HG03354 (cell line): ENCODE measurements around the gene PRM1.
A peak's percentile ranks its signal among the peaks of the same experiment; 100 is the strongest.

Source experiments
- ATAC-seq: cut with Tn5 transposase; IDR thresholded peaks from one replicate; pipeline ENCODE4 v1.9.1; 2021; ENCODE audit warnings: mild to moderate bottlenecking; ENCODE audit not compliant: unreplicated experiment, poor library complexity, severe bottlenecking

The PRM1 gene

DNA sequence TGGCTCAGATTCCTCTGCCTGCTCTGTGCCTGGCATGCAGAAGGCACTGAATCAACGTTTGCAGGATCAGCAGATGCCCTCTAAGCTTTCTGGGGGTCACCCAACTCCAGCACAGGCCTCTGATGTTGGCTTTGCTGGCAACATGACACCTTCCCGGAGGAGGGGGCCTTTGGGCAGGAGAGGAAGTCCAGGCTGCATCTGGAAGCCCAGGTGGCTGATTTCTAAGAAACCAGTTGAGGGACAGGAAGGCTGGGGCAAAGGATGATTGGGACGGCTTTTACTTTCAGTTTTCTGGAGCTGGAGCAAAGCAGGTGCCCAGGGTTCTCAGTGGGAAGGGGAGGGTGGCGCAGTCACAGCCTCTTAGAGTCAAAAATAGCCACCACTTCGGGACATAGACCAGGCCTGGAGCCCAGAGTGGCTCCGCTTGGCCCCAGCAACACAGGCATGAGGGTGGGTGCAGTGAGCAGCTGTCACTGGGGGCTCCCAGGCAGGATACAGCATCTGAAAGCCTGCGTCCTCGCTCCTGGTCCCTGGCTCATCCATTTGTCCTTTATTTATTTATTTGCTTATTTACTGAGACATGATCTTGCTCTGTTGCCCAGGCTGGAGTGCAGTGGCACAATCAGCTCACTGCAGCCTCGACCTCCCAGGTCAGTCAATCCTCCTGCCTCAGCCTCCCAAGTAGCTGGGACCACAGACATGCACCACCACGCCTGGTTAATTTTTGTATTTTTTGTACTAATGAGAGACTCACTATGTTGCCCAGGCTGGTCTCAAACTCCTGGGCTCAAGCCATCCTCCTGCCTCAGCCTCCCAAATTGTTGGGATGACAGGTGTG is 40.3 kb downstream of the PRM1 start:
- no peak for ATAC-seq

DNA sequence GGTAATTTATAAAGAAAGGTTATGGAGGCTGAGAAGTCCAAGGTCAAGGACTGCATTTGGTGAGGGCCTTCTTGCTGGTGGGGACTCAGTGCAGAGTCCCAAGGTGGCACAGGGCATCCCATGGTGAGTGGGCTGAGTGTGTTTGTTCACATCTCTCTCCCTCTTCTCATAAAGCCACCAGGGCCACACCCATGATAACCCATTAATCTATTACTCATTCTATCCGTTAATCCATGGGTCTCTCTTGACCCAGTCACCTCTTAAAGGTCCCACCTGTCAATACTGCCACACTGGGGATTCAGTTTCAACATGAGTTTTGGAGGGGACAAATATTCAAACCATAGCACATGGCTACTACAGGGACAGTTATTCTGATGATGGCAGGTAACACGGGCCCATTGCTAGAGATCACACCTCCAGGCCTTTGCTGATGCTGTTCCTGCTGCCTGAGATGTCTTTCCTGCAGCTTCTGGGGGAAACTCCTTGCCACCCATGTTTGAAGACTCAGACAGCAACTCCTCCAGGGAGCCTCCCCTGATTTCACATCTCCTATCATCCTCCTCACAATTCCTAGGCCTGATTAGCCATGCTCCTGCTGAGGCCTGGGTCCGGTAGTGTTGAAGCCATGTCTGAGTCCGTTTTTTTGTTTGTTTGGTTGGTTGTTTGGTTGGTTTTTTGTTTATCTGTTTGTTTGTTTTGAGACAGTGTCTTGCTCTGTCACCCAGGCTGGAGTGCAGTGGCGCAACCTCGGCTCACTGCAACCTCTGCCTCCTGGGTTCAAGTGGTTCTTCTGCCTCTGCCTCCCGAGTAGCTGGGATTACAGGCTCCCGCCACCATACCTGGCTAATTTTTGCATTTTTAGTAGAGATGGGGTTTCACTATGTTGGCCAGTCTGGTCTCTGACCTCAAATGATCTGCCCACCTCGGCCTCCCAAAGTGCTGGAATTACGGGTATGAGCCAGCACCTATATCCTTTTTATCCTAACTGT is 41.2 kb downstream of the PRM1 start:
- ATAC-seq = no peak

DNA sequence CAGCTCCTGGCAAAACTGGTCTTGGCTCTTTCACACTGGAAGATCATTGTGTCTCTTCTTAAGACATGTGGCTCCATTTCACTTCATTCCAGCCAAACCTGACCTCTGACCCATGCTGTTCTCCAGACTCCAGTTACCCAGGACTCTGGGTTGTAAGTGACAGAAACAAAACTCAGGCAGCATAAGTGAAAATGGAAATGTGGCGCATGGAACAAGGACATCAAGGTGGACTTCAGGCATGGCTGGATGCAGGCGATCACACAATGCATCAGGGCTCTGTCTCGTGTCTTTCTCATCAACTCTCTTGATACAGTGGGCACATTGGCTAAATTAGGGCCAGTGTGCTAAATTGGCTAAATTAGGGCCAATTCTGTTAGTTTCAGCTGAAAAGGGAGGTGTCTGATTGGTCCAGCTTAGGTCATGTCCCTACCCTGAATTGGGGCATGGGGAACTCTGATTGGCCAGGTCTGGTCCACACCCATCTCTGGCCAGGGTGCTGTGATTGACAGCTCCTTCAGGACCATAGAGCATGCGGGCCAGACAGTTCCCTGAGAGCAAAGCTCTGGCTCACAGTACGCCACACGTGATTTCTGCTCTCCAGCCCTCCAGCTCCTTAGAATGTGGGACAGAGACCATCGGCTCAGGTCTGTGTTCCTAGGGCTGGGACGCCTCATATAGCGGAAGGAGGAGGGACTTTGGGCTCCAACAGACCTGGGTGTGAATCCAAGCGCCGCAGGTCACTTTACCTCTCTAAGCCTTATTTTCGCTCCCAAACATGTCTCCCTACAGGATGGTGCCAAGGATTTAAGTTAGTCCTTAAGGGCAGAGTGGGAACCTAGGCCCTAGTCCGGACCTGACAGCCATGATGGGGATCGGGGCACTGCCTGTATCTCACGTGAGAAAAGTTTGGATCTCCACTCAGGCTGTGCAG is 42.6 kb downstream of the PRM1 start:
- ATAC-seq = no peak

DNA sequence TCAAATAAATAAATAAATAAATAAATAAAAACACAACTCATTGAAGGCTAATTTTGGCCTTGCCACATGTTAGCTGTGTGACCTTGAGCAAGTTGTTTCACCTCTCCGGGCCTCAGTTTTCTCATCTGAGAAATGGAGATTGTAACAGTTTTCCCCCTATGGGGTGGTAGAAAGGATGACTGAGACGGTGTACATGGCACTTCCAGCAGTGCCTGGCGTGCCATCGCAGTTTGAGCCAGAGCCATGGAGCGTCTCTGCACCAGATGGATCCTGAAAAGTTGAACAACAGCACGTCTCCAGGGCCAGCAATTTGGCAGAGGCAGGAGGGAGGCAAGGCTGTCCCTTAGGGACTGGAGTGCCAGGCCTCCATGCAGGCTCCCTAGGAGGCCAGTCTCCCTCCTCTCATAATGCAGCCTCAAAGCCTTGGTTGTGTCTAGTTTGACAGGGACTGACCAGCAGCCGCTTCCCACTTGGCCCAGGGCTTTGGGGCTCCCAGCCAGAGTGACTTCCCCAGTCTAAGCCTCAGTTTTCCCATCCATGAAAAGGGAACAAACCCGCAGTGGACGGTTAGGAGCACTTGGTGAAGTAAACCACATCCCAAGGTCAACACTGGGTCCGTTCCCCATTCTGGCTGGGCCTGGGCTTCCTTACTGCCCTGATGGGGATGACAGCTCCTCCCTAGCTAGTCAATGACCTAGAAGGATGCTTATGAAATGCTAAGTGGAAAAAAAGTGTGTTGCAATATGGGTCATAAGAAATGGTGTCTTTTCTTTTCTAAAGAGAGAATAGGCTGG is 44.5 kb downstream of the PRM1 start:
- ATAC-seq = no peak

DNA sequence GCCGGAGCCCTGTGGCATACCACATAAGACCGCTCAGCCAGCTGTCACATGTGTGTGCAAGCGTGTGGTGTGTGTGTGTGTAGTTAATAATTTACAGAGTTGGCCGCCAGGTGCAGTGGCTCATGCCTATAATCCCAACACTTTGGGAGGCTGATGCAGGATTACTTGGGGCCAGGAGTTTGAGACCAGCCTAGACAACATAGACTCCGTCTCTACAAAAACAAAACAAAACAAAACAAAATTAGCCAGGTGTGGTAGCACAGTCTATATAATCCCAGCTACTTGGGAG is 45.5 kb downstream of the PRM1 start:
- no peak for ATAC-seq

DNA sequence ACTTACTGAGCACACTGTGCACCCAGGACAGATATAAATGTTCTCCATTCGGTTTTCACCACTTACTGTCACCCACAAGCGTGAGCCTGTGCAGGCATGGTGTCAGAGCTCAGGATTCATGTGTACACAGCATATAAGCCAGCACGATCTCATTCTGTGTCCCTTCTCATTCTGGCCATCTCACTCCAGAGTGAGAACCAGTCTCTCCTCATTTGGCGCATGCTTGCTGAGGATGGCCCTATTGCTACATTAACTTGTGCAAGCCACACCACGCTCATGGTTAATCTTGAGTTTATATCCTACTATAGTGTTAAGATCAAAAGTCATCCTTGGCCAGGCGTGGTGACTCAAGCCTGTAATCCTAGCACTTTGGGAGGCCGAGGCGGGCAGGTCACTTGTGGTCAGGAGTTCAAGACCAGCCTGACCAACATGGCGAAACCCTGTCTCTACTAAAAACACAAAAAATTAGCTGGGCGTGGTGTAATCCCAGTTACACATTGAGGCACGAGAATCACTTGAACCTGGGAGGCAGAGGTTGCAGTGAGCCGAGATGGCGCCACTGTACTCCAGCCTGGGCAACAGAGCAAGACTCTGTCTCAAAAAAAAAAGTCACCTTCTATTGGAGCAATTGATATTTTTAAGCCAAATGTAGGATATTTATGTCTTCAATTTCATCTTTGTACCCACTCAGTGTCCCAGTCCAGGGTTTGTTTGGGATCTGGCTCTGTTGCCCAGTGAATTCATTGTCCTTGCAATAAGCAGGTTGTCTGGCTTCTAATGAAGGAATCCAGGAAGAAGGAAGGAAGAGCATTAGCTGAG is 46.0 kb downstream of the PRM1 start:
- ATAC-seq = no peak

DNA sequence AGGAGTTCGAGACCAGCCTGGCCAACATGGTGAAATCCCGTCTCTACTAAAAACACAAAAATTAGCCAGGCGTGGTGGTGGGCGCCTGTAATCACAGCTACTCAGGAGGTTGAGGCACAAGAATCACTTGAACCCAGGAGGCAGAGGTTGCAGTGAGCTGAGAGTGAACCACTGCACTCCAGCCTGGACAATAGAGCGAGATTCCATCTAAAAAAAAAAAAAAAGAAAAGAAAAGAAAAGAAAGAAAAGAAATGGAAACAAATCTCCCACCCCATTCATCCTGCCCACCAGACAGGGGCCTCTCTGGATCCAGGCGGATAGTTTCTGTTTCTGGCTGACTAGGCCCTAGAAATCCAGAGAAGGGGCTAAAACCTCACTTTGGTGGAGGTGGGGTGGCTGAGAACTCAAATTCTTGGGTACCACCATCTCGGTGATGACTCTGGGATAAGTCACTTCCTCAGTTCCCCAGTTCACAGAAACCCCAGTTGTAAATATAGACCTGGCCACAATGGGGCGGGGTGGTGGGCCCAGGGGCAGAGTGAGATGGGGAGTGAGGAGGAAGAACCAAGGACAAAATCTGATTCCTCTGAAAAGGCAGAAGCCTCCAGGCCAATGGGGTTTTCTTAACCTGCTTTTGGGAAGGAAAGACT is 47.3 kb downstream of the PRM1 start:
- ATAC-seq = no peak

DNA sequence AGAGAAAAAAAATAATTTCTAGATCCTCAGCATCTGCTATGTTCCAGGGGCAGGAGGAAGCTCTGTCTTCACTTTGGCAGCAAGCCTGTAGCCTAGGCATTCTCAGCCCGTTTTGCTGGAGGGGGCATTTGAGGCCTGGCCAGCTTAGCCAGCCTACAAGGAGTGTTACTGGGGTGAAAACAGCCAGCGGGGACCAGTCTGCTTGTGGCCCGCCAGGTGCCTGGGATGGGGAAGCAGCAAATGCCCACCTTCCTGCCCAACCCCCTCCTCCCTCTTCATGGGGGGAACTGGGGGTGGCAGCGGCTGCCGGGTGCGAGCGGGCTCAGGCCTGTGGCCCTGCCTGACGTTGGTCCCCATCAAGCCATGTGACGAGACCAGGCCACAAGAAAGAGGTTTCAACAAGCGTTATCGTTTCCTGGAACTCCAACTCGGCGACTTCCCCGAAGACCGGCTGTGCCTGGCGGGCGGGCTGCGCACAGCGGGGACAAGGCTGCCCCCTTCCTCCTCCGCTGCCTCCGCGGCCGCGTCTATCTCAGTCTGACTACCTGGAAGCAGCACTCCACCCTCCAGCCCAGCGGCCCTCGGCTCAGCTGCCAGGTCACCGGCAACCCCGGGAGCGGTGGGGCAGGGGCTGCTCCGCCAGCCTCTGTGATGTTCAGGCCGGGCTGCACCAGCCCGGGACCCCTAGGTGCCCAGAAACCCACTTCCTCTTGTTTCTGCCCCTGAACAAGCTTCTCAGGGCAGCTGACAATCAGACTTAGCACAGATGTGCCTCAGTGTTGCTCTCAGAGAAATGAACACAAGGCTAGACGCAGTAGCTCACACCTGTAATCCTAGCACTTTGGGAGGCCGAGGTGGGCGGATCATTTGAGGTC is 48.0 kb downstream of the PRM1 start:
- peak; percentile 60 for ATAC-seq

DNA sequence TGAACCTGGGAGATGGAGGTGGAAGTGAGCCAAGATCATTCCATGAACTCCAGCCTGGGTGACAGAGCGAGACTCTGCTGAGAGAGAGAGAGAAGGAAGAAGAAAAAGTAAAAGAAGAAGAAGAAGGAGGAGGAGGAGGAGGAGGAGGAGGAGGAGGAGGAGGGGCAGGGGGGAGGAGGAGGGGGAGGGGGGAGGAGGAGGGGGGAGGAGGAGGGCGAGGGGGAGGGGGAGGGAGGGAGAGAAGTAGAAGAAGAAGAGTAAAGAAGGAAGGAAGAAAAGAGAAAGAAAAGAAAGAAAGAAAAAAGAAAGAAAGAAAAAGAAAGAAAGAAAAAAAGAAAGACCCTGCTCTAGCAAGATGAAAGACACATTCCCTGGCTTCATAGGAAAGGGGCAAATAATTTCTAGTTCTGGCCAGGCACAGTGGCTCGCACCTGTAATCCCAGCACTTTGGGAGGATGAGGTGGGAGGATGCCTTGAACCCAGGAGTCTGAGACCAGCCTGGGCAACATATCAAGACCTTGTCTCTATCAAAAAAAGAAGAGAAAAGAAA is 48.8 kb downstream of the PRM1 start:
- ATAC-seq = no peak

DNA sequence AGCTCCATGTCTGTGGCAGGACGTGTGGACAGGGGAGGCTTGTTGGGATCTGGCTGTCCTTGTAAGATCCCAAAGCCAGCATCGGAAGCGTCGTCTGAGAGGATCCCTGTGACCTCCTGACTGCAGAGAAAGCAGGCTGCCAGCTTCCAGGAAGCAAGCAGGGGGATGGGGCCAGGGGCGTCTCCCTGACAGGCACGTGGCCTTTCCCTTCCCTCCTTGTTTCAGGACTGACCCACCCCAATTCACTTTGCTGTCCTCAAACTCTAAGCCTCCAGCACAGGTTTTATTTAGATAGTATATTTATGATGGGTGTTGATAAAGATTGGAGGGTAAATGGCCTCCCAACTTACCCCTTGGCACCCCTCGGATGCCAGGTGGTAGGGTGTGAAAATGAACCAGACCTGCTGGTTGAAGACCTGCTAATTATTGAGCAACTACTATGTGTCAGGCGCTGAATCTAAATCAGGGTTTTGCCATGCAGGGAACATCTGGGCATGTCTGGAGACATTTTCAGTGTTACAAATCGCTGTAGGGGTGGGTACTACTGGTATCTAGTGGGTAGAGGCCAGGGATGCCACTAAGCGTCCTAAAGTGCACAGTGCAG is 49.7 kb downstream of the PRM1 start:
- no peak for ATAC-seq
